HEK293 (cell line): Measurements from ENCODE around the gene MAP7D1.

ENCODE experiments used
- CTCF ChIA-PET: fragments of 350-600 bp; formaldehyde crosslinking; extraction: SDS; loops from one replicate; lab custom pipeline; 2021; ENCODE audit warnings: antibody characterized with exemption; lab: Yijun Ruan, JAX
- POLR2A ChIA-PET: fragments of 300-600 bp; formaldehyde crosslinking; extraction: SDS; loops from one replicate; lab custom pipeline; 2020; ENCODE audit warnings: antibody characterized with exemption, inconsistent platforms; lab: Yijun Ruan, JAX
- H3K27ac ChIP-seq: fragments of 200-500 bp; sonication (Bioruptor generic); 2 replicates; pipeline ENCODE4 v1.5.1; 2014; ENCODE audit warnings: low read depth, low read length, control low read depth, inconsistent platforms; ENCODE audit errors: extremely low read depth
- H3K36me3 ChIP-seq, 2 experiments: fragments of 200-500 bp in 1 of 2; sonication (Bioruptor generic) in 1 of 2; 1 replicate in 1 of 2; 2 replicates in 1 of 2; pipeline ENCODE4 v1.5.1; 2014 to 2017; ENCODE audit warnings: inconsistent platforms in 2 of 2, low read length in 2 of 2; ENCODE audit not compliant: control insufficient read depth in 2 of 2, insufficient read depth in 1 of 2
- H3K4me1 ChIP-seq: fragments of 200-500 bp; sonication (Bioruptor generic); 2 replicates; pipeline ENCODE4 v1.5.1; 2014; ENCODE audit warnings: mild to moderate bottlenecking, low read length, inconsistent platforms; ENCODE audit not compliant: control insufficient read depth, insufficient read depth
- H3K4me3 ChIP-seq: 2 replicates; pipeline ENCODE4 v1.5.1; 2011; ENCODE audit warnings: low read depth, mild to moderate bottlenecking, control low read depth, low read length, moderate library complexity
- H3K9me3 ChIP-seq: fragments of 200-500 bp; sonication (Bioruptor generic); 2 replicates; pipeline ENCODE4 v1.5.1; 2014; ENCODE audit warnings: low read depth, low read length, inconsistent platforms; ENCODE audit not compliant: control insufficient read depth, insufficient read depth
- EGR2 ChIP-seq: fragments of 450-650 bp; formaldehyde crosslinking; IDR thresholded peaks from 2 replicates; pipeline ENCODE4 v1.5.1; 2016; ENCODE audit warnings: low read depth, missing biosample characterization, missing genetic modification characterization
- GLIS2 ChIP-seq: fragments of 450-650 bp; formaldehyde crosslinking; IDR thresholded peaks from 2 replicates; pipeline ENCODE4 v1.5.1; 2016; ENCODE audit warnings: missing biosample characterization, missing genetic modification characterization
- HOXA7 ChIP-seq: sonication (generic); formaldehyde crosslinking; IDR thresholded peaks from 2 replicates; pipeline ENCODE4 v1.8.1; 2022; ENCODE audit warnings: missing genetic modification reagents, borderline replicate concordance
- MZF1 ChIP-seq: fragments of 450-650 bp; formaldehyde crosslinking; IDR thresholded peaks from 2 replicates; pipeline ENCODE4 v1.5.1; 2017; ENCODE audit warnings: missing biosample characterization, missing genetic modification characterization, borderline replicate concordance
- ZBTB1 ChIP-seq: fragments of 450-650 bp; formaldehyde crosslinking; IDR thresholded peaks from 2 replicates; pipeline ENCODE4 v1.5.1; 2016; ENCODE audit warnings: missing biosample characterization, missing genetic modification characterization
- ZNF23 ChIP-seq: fragments of 450-650 bp; formaldehyde crosslinking; IDR thresholded peaks from 2 replicates; pipeline ENCODE4 v1.5.1; 2016; ENCODE audit warnings: missing biosample characterization, missing genetic modification characterization, borderline replicate concordance
- ZNF239 ChIP-seq: fragments of 450-650 bp; formaldehyde crosslinking; IDR thresholded peaks from 2 replicates; pipeline ENCODE4 v1.5.1; 2016; ENCODE audit warnings: missing biosample characterization, missing genetic modification characterization
- ZNF37A ChIP-seq: fragments of 450-650 bp; IDR thresholded peaks from 2 replicates; pipeline ENCODE4 v1.5.1; 2018; ENCODE audit warnings: missing biosample characterization, missing genetic modification characterization
- ZNF391 ChIP-seq: fragments of 450-650 bp; formaldehyde crosslinking; IDR thresholded peaks from 2 replicates; pipeline ENCODE4 v1.5.1; 2016; ENCODE audit warnings: low read depth, missing biosample characterization, missing genetic modification characterization, borderline replicate concordance
- ZNF600 ChIP-seq: fragments of 450-650 bp; formaldehyde crosslinking; IDR thresholded peaks from 2 replicates; pipeline ENCODE4 v1.5.1; 2016; ENCODE audit warnings: missing biosample characterization, missing genetic modification characterization
- ZSCAN30 ChIP-seq: fragments of 450-650 bp; IDR thresholded peaks from 2 replicates; pipeline ENCODE4 v1.5.1; 2018; ENCODE audit warnings: missing biosample characterization, mild to moderate bottlenecking, missing genetic modification characterization, moderate library complexity
- TF ChIP-seq, protein P1 (sequence below): fragments of 450-650 bp; IDR thresholded peaks from 2 replicates; pipeline ENCODE4 v1.5.1; 2018; ENCODE audit warnings: missing biosample characterization, mild to moderate bottlenecking, missing genetic modification characterization
- TF ChIP-seq, protein P2 (sequence below): fragments of 450-650 bp; formaldehyde crosslinking; IDR thresholded peaks from 2 replicates; pipeline ENCODE4 v1.5.1; 2017; ENCODE audit warnings: missing biosample characterization, missing genetic modification characterization
- TF ChIP-seq, protein P3 (sequence below): sonication (generic); formaldehyde crosslinking; IDR thresholded peaks from 2 replicates; pipeline ENCODE4 v1.8.1; 2022; ENCODE audit warnings: mild to moderate bottlenecking, moderate library complexity, missing genetic modification reagents
- TF ChIP-seq, protein P4 (sequence below): fragments of 450-650 bp; formaldehyde crosslinking; IDR thresholded peaks from 2 replicates; pipeline ENCODE4 v1.5.1; 2016; ENCODE audit warnings: missing biosample characterization, missing genetic modification characterization

The MAP7D1 gene

DNA sequence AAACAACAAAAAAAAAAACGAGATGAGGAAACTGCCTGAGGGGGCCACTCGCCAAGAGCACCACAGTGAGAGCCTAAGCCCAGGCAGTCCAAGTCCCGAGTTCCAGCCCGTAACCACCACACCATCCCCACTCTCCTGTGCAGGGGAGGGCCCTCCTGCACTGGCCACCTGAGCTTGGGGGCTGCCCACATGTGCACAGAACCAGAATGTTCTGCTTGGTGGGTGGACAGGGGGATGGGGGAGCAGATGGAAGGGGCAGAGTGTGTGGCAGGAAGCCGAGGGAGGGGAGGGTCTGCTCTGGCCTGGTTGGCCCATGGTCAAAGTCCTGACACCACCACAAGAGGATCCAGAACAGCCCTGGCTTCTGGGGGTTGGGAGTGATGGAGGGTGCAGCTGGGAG is 49.7 kb upstream of the MAP7D1 start:
- H3K27ac ChIP-seq = no peak overlapping the region
- no peak overlapping the region for H3K4me3 ChIP-seq
- no peaks in the 10 kb centered on the region for H3K36me3 ChIP-seq
- TF ChIP-seq GLIS2 = peak; percentile 47
- TF ChIP-seq ZBTB1 = no peak
- TF ChIP-seq, protein P1, sequence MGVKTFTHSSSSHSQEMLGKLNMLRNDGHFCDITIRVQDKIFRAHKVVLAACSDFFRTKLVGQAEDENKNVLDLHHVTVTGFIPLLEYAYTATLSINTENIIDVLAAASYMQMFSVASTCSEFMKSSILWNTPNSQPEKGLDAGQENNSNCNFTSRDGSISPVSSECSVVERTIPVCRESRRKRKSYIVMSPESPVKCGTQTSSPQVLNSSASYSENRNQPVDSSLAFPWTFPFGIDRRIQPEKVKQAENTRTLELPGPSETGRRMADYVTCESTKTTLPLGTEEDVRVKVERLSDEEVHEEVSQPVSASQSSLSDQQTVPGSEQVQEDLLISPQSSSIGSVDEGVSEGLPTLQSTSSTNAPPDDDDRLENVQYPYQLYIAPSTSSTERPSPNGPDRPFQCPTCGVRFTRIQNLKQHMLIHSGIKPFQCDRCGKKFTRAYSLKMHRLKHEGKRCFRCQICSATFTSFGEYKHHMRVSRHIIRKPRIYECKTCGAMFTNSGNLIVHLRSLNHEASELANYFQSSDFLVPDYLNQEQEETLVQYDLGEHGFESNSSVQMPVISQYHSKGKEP (tag by site-specific recombination) = no peak
- no peak for TF ChIP-seq ZNF239 (tag by site-specific recombination)
- no peak for TF ChIP-seq ZSCAN30 (tag by site-specific recombination)
- no peak for TF ChIP-seq MZF1 (tag by site-specific recombination)
- no peak for TF ChIP-seq HOXA7
- no peak for TF ChIP-seq ZNF23 (tag by site-specific recombination)
- peak; percentile 56; the same call in 1 of the 2 replicates for TF ChIP-seq ZNF600 (tag by site-specific recombination)
- TF ChIP-seq EGR2 (tag by site-specific recombination) = 0 out of 2 replicates have a peak, but pooled peaks have one; percentile 13
- TF ChIP-seq, protein P2, sequence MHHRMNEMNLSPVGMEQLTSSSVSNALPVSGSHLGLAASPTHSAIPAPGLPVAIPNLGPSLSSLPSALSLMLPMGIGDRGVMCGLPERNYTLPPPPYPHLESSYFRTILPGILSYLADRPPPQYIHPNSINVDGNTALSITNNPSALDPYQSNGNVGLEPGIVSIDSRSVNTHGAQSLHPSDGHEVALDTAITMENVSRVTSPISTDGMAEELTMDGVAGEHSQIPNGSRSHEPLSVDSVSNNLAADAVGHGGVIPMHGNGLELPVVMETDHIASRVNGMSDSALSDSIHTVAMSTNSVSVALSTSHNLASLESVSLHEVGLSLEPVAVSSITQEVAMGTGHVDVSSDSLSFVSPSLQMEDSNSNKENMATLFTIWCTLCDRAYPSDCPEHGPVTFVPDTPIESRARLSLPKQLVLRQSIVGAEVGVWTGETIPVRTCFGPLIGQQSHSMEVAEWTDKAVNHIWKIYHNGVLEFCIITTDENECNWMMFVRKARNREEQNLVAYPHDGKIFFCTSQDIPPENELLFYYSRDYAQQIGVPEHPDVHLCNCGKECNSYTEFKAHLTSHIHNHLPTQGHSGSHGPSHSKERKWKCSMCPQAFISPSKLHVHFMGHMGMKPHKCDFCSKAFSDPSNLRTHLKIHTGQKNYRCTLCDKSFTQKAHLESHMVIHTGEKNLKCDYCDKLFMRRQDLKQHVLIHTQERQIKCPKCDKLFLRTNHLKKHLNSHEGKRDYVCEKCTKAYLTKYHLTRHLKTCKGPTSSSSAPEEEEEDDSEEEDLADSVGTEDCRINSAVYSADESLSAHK = no peak
- TF ChIP-seq, protein P3, sequence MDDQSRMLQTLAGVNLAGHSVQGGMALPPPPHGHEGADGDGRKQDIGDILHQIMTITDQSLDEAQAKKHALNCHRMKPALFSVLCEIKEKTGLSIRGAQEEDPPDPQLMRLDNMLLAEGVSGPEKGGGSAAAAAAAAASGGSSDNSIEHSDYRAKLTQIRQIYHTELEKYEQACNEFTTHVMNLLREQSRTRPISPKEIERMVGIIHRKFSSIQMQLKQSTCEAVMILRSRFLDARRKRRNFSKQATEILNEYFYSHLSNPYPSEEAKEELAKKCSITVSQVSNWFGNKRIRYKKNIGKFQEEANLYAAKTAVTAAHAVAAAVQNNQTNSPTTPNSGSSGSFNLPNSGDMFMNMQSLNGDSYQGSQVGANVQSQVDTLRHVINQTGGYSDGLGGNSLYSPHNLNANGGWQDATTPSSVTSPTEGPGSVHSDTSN = no peak
- TF ChIP-seq, protein P4, sequence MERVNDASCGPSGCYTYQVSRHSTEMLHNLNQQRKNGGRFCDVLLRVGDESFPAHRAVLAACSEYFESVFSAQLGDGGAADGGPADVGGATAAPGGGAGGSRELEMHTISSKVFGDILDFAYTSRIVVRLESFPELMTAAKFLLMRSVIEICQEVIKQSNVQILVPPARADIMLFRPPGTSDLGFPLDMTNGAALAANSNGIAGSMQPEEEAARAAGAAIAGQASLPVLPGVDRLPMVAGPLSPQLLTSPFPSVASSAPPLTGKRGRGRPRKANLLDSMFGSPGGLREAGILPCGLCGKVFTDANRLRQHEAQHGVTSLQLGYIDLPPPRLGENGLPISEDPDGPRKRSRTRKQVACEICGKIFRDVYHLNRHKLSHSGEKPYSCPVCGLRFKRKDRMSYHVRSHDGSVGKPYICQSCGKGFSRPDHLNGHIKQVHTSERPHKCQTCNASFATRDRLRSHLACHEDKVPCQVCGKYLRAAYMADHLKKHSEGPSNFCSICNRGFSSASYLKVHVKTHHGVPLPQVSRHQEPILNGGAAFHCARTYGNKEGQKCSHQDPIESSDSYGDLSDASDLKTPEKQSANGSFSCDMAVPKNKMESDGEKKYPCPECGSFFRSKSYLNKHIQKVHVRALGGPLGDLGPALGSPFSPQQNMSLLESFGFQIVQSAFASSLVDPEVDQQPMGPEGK (tag by site-specific recombination) = no peak
- no peak for TF ChIP-seq ZNF37A (tag by site-specific recombination)
- H3K9me3 ChIP-seq = no peaks in the 10 kb centered on the region
- H3K4me1 ChIP-seq = no peaks in the 10 kb centered on the region
- ChIA-PET CTCF (interaction anchor here (0.9 to 1.3 kb wide), 2 partner anchors 43 to 82 kb away, joined by 3 to 8 read pairs; partner anchors contain the start of gene TRAPPC3), POLR2A (no interaction called here)

DNA sequence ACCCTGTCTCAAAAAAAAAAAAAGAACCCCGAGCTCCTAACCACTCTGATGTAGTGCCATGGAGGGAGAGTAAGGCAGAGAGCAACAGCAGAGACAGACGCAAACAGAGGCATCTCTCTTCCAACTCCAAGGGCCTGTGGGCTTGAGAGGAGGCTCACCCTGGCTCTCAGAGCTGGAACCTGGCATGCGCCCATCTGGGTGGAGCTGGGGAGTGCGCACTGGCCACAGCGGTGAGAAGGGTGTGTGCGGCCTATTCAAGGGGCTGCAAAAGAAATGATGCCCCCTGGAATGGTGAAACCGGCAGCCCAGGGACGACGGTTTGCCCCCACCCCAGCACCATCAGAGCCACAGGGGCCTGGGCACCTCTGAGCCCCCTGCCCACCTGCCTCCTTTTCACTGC is 48.6 kb upstream of the MAP7D1 start:
- ChIA-PET CTCF (interaction anchor here (1.3 kb wide), 1 partner anchor 81 kb away, joined by 8 read pairs; no protein-coding TSS in a partner anchor), POLR2A (interaction anchor here (0.8 kb wide), 1 partner anchor 27 kb away, joined by 3 read pairs; no protein-coding TSS in a partner anchor)
- H3K9me3 ChIP-seq = no peaks in the 10 kb centered on the region
- no peaks in the 10 kb centered on the region for H3K36me3 ChIP-seq
- no peaks in the 10 kb centered on the region for H3K4me1 ChIP-seq
- no peak for TF ChIP-seq ZNF391 (tag by site-specific recombination)
- H3K27ac ChIP-seq = no peak overlapping the region
- no peak overlapping the region for H3K4me3 ChIP-seq
